Measurements from ENCODE around the gene FAM13A.

Gene FAM13A

GRCh38 chr4:88804234-88804633 lies 252.8 kb downstream of the FAM13A start:
- no peak for DNase-seq

GRCh38 chr4:88803600-88804096 lies 253.3 kb downstream of the FAM13A start:
- no peak for DNase-seq

GRCh38 chr4:88802585-88803286 lies 254.2 kb downstream of the FAM13A start:
- DNase-seq = no peak

- DNase-seq = no peak
Observed at GRCh38 chr4:88802138-88802537, 254.8 kb downstream of the FAM13A start.

- DNase-seq = no peak
Observed at GRCh38 chr4:88799900-88800299, 257.1 kb downstream of the FAM13A start.

- DNase-seq = no peak
Observed at GRCh38 chr4:88797725-88798124, 259.3 kb downstream of the FAM13A start.

- no peak for DNase-seq
Observed at GRCh38 chr4:88796545-88796944, 260.4 kb downstream of the FAM13A start.

GRCh38 chr4:88794952-88795351 lies 262.0 kb downstream of the FAM13A start:
- no peak for DNase-seq

- no peak for DNase-seq
Observed at GRCh38 chr4:88794087-88794690, 262.8 kb downstream of the FAM13A start.

GRCh38 chr4:88793475-88793874 lies 263.5 kb downstream of the FAM13A start:
- DNase-seq = no peak

GRCh38 chr4:88792821-88793220 lies 264.2 kb downstream of the FAM13A start:
- no peak for DNase-seq

- DNase-seq = no peak
Observed at GRCh38 chr4:88792268-88792781, 264.7 kb downstream of the FAM13A start.

- DNase-seq = no peak
Observed at GRCh38 chr4:88791274-88791673, 265.7 kb downstream of the FAM13A start.

GRCh38 chr4:88788895-88789294 lies 268.1 kb downstream of the FAM13A start:
- no peak for DNase-seq

- DNase-seq = no peak
Observed at GRCh38 chr4:88788424-88788823, 268.6 kb downstream of the FAM13A start.

- no peak for DNase-seq
Observed at GRCh38 chr4:88786011-88786410, 271.0 kb downstream of the FAM13A start.

GRCh38 chr4:88780389-88780788 lies 276.6 kb downstream of the FAM13A start:
- DNase-seq = no peak

- DNase-seq = no peak
Observed at GRCh38 chr4:88779431-88779830, 277.6 kb downstream of the FAM13A start.

GRCh38 chr4:88775529-88775928 lies 281.5 kb downstream of the FAM13A start:
- no peak for DNase-seq

GRCh38 chr4:88775026-88775425 lies 282.0 kb downstream of the FAM13A start:
- no peak for DNase-seq

GRCh38 chr4:88771883-88772450 lies 285.0 kb downstream of the FAM13A start:
- no peak for DNase-seq

- no peak for DNase-seq
Observed at GRCh38 chr4:88765729-88766128, 291.3 kb downstream of the FAM13A start.

- DNase-seq = no peak
Observed at GRCh38 chr4:88763075-88763474, 293.9 kb downstream of the FAM13A start.
